MM.1S (cell line): ENCODE results near the gene KCNJ5.

Experiments
- EZH2 ChIP-seq: fragments of 300-600 bp; sonication (generic); optimal IDR thresholded peaks from 2 replicates; pipeline ENCODE3; 2017; ENCODE audit warnings: low read depth, mild to moderate bottlenecking, antibody characterized with exemption, low read length, mixed read lengths
- EZH2phosphoT487 ChIP-seq: fragments of 300-600 bp; sonication (generic); IDR thresholded peaks from 2 replicates; pipeline ENCODE4 v1.6.1; 2018; ENCODE audit warnings: antibody characterized with exemption, low read length
- TF ChIP-seq, protein P1 (sequence below): fragments of 300-600 bp; sonication (generic); IDR thresholded peaks from 2 replicates; pipeline ENCODE4 v1.5.1; 2016; ENCODE audit warnings: antibody characterized with exemption, low read length, mixed read lengths

DNA sequence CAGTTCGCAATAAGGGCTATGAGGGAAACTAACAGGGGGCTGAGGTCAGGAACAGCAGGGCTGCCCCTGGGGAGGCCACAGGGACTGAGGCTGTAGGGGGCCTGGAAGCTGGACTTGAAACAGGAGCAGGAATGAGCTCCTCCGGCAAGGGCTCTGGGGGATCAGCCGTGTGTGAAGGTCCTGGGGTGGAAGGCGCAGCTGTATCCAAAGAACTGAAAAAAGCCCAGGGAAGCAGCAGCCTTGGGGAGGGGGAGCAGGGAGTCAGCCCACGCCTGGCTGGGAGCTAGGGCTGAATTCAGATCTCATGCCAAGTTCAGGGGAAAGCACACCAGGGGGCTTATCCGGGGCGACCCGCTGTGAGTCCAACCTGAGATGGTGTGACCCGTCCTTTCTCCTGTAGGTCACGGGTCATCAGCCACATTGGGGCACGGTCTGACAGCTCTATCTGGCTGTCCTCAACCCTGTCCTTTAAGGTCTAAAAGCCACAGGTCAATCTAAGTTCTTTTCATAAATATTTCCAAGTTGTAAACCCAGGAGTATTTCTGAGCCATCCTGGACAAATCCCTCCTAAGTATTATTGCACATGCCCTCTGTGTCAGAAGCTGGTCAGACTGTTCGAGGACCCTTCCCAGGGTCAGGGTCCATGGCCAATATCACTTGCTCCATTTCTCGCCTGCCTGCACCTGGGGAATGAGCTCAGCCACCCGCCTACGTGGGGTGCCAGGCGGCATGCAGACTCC lies 33.5 kb downstream of the KCNJ5 start:
- TF ChIP-seq EZH2 (no peak), EZH2phosphoT487 (no peak)
- TF ChIP-seq, protein P1, sequence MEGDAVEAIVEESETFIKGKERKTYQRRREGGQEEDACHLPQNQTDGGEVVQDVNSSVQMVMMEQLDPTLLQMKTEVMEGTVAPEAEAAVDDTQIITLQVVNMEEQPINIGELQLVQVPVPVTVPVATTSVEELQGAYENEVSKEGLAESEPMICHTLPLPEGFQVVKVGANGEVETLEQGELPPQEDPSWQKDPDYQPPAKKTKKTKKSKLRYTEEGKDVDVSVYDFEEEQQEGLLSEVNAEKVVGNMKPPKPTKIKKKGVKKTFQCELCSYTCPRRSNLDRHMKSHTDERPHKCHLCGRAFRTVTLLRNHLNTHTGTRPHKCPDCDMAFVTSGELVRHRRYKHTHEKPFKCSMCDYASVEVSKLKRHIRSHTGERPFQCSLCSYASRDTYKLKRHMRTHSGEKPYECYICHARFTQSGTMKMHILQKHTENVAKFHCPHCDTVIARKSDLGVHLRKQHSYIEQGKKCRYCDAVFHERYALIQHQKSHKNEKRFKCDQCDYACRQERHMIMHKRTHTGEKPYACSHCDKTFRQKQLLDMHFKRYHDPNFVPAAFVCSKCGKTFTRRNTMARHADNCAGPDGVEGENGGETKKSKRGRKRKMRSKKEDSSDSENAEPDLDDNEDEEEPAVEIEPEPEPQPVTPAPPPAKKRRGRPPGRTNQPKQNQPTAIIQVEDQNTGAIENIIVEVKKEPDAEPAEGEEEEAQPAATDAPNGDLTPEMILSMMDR, result no peak
